Stomach smooth muscle (tissue), 2 donors: Measurements from ENCODE around the gene FARP2.
A peak's percentile ranks its signal among the peaks of the same experiment; 100 is the strongest.
"Not testable (repeated sequence)": the region's sequence is repeated elsewhere in the genome, so short reads cannot be mapped to it uniquely, and the experiment has no call there.

Experiments
- H3K27ac ChIP-seq: one replicate; pipeline ENCODE4 v1.7.0; 2013; ENCODE audit warnings: mild to moderate bottlenecking, low read length, inconsistent platforms
- H3K27me3 ChIP-seq, 2 donors: one replicate each; pipeline ENCODE4 v1.7.0; 2013; ENCODE audit warnings: low read length in 2 of 2; ENCODE audit not compliant: insufficient read depth in 2 of 2, control insufficient read depth in 1 of 2
- H3K36me3 ChIP-seq, 2 donors: one replicate each; pipeline ENCODE4 v1.7.0; 2013; ENCODE audit warnings: low read length in 2 of 2; ENCODE audit not compliant: control insufficient read depth in 2 of 2, insufficient read depth in 2 of 2
- H3K4me1 ChIP-seq: one replicate; pipeline ENCODE4 v1.7.0; 2013; ENCODE audit warnings: low read length; ENCODE audit not compliant: control insufficient read depth, insufficient read depth
- H3K4me3 ChIP-seq, 2 donors: one replicate each; pipeline ENCODE4 v1.7.0; 2013; ENCODE audit warnings: low read length in 2 of 2
- H3K9ac ChIP-seq, 2 donors: one replicate each; pipeline ENCODE4 v1.7.0; 2013; ENCODE audit warnings: low read length in 2 of 2, mild to moderate bottlenecking in 1 of 2
- H3K9me3 ChIP-seq, 2 donors: one replicate each; pipeline ENCODE4 v1.7.0; 2013; ENCODE audit warnings: low read length in 2 of 2; ENCODE audit not compliant: control insufficient read depth in 2 of 2
- donor health status: healthy.
- donor health status: Pancreatic carcinoma.

Gene FARP2

GRCh38 chr2:241500431-241500975 lies 144.4 kb downstream of the FARP2 start:
- peaks cover 8% of the 10 kb centered on the region for H3K4me1 ChIP-seq
- no peak overlapping the region for H3K4me3 ChIP-seq
- H3K36me3 ChIP-seq = peaks cover 12 to 34% of the 10 kb centered on the region in 2 donors
- H3K9me3 ChIP-seq = no peaks in the 10 kb centered on the region
- no peak overlapping the region for H3K27ac ChIP-seq
- H3K9ac ChIP-seq = no peak overlapping the region
- no peaks in the 10 kb centered on the region for H3K27me3 ChIP-seq

DNA sequence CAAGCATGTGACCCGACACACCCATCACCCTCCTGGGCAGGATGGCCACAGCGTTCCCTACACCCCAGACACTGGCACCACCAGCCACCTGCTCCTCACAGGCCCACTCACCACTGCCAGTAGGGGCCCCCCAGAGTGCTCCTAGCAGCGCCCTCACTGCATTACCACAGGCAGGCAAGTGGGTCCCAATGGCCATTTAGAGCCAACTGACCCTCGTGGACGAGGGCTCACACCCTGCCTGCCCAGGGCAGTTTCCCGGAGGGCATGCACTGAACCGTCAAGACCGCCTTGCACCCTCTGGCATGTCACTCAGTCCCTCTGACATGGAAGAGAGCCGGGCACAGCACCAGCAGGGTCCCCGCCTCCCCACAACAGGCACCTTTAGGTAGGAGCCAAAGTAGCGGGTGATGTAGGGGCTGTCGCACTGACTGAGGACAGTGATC lies 145.0 kb downstream of the FARP2 start:
- no peak overlapping the region for H3K9ac ChIP-seq
- H3K36me3 ChIP-seq = peaks cover 10 to 28% of the 10 kb centered on the region in 2 donors
- H3K27me3 ChIP-seq = no peaks in the 10 kb centered on the region
- peaks cover 11% of the 10 kb centered on the region for H3K4me1 ChIP-seq
- no peak overlapping the region for H3K4me3 ChIP-seq
- H3K27ac ChIP-seq = no peak overlapping the region
- H3K9me3 ChIP-seq = no peaks in the 10 kb centered on the region

DNA sequence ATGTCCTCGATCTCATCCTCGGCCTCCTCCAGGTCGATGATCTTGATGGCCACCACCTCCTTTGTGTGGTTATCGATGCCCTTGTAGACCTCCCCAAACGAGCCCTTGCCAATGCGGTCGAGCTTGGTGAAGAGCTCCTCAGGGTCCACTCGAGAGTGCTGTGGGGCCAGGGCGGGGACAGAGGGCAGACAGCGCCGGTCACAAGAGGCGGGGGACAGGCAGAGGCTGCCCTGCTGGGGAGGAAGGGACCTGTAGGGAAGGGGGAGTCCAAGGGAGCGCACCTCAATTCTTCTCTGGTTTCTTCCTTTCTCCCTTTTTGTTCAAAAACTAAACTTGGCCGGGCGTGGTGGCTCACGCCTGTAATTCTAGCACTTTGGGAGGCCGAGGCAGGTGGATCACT lies 145.5 kb downstream of the FARP2 start:
- H3K9ac ChIP-seq = no peak overlapping the region
- no peak overlapping the region for H3K4me3 ChIP-seq
- H3K9me3 ChIP-seq = no peaks in the 10 kb centered on the region
- no peaks in the 10 kb centered on the region for H3K27me3 ChIP-seq
- H3K36me3 ChIP-seq = peaks cover 10 to 25% of the 10 kb centered on the region in 2 donors
- no peak overlapping the region for H3K27ac ChIP-seq
- H3K4me1 ChIP-seq = peaks cover 11% of the 10 kb centered on the region

- Histone ChIP-seq H3K4me1 (peaks cover 18% of the 10 kb centered on the region), H3K4me3 (no peak overlapping the region), H3K9me3 (no peaks in the 10 kb centered on the region), H3K27me3 (no peaks in the 10 kb centered on the region), H3K9ac (no peak overlapping the region), H3K36me3 (peaks cover 6 to 19% of the 10 kb centered on the region in 2 donors), H3K27ac (no peak overlapping the region)
Measured at GRCh38 chr2:241502281-241502680, 146.2 kb downstream of the FARP2 start.

DNA sequence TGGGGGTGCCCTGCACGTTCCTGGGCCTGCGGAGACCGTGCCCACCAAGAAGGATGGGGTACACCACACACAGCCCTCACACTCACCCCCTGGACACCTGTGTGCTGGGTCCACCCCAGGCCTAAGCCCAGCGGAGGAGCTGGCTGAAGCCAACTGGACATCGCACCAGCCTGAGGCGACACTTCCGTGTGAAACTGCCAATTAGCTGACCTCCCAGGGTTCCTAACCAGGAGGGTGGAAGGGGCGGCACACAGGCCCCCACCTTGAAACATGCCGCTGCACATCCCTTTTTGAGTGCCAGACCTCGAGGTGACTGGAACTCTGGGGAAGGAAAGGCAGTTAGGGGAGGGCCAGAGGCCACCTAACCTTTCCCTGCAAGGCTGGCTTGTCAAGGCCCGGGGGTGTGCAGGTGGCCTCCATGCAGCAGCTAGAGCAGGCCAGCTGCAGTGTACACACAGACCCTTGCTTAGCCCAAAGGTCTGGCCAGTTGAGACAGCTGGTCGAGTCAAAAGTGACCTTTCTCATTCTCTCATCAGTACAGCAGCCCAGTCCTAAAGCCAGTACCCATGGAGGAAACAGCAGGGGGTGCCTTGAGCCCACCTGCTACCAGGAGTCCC lies 147.8 kb downstream of the FARP2 start:
- H3K4me3 ChIP-seq = no peak overlapping the region

GRCh38 chr2:241505086-241505780 lies 149.1 kb downstream of the FARP2 start:
- Histone ChIP-seq H3K9ac (peak overlapping the region in 1 of 2 donors; percentile 9), H3K27me3 (no peaks in the 10 kb centered on the region), H3K27ac (no peak overlapping the region), H3K9me3 (no peaks in the 10 kb centered on the region), H3K36me3 (peaks cover 6 to 10% of the 10 kb centered on the region in 2 donors), H3K4me3 (no peak overlapping the region), H3K4me1 (peaks cover 34% of the 10 kb centered on the region)

More for the DNA sequence above, 147.8 kb downstream of the FARP2 start:
- H3K4me1 ChIP-seq = peaks cover 26% of the 10 kb centered on the region
- H3K27me3 ChIP-seq = no peaks in the 10 kb centered on the region
- no peaks in the 10 kb centered on the region for H3K9me3 ChIP-seq
- H3K27ac ChIP-seq = no peak overlapping the region
- H3K36me3 ChIP-seq = peaks cover 6 to 14% of the 10 kb centered on the region in 2 donors
- H3K9ac ChIP-seq = no peak overlapping the region

DNA sequence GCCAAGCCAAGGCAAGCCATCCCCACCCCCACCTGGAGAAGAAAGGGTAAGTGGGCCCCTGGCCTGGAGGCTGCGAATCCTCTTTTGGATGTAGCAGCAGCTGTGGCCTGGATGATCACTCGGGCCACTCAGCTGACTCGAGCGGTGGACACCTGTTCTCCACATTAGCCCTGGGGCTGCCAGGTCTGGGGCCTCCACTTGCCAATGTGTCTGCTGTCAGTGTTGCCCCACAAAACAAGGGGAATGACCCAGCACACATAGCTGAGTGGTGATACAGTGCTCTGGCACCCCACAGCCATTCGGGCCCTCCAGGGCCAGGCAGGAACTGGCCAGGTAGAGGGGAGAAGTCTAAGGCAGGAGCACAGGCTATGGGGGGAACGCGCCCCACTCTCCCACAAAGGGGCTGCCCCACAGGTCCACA lies 149.7 kb downstream of the FARP2 start:
- Histone ChIP-seq H3K4me3 (no peak overlapping the region), H3K4me1 (peaks cover 34% of the 10 kb centered on the region), H3K36me3 (peaks cover 6 to 9% of the 10 kb centered on the region in 2 donors), H3K27ac (no peak overlapping the region), H3K27me3 (no peaks in the 10 kb centered on the region), H3K9me3 (no peaks in the 10 kb centered on the region), H3K9ac (no peak overlapping the region)

GRCh38 chr2:241506317-241506716 lies 150.2 kb downstream of the FARP2 start:
- H3K9me3 ChIP-seq, H3K36me3 ChIP-seq, H3K27me3 ChIP-seq, H3K4me3 ChIP-seq, H3K9ac ChIP-seq, H3K27ac ChIP-seq: not testable (repeated sequence)
- H3K4me1 ChIP-seq = peaks cover 34% of the 10 kb centered on the region

DNA sequence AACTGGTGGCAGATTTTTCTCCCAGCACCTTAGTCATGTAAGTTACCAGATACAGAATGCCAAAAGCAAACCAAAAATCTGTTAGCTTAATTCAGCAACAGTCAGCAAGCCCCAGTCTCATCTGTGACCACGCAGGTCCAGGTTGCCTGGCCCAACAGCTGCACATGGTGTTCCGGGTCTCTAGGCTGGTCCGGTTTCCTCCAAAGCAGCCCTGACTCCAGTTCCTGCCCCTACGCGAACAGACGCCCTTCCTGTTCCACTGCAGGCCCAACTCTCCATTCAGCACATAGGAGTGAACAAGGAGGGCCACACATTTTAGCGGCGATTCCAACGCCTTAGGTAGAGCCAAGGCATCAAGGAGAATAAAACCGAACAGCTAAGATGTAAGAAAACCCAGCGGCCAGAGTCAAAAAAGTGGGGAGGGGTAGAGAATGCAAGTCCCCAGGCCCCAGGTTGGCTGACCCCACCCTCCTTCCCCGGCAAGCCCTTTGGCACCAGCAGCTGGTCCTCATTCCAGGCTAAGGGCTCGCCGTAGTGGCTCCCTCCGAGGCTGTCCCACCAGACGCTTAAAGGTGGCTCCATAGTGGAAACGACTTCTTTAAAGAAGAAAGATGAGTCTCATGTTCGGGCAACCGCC lies 150.8 kb downstream of the FARP2 start:
- Histone ChIP-seq H3K36me3 (peaks cover 0 to 10% of the 10 kb centered on the region in 2 donors), H3K4me3 (peak overlapping the region; percentile 69 to 86), H3K9me3 (no peaks in the 10 kb centered on the region), H3K9ac (peak overlapping the region in 1 of 2 donors; percentile 21), H3K27ac (no peak overlapping the region), H3K4me1 (peaks cover 34% of the 10 kb centered on the region), H3K27me3 (no peaks in the 10 kb centered on the region)

- Histone ChIP-seq H3K4me1 (peaks cover 34% of the 10 kb centered on the region), H3K27ac (no peak overlapping the region)
Measured at GRCh38 chr2:241507430-241508239, 151.6 kb downstream of the FARP2 start.

More at GRCh38 chr2:241507430-241508239, 151.6 kb downstream of the FARP2 start:
- H3K27me3 ChIP-seq = no peaks in the 10 kb centered on the region
- peaks cover 0 to 10% of the 10 kb centered on the region in 2 donors for H3K36me3 ChIP-seq
- no peaks in the 10 kb centered on the region for H3K9me3 ChIP-seq
- H3K4me3 ChIP-seq = peak overlapping the region; percentile 69 to 86
- peak overlapping the region; percentile 60 to 77 for H3K9ac ChIP-seq
